IPS-18a (cell line): Measurements from ENCODE around the gene GRK6.

Source experiments
- H3K27ac ChIP-seq: one replicate; pipeline ENCODE4 v1.5.1; 2013; ENCODE audit warnings: low read length
- H3K27me3 ChIP-seq: one replicate; pipeline ENCODE4 v1.6.1; 2013; ENCODE audit warnings: mild to moderate bottlenecking, low read length; ENCODE audit not compliant: control insufficient read depth, insufficient read depth
- H3K36me3 ChIP-seq: one replicate; pipeline ENCODE4 v1.6.1; 2013; ENCODE audit warnings: low read depth, low read length; ENCODE audit not compliant: control insufficient read depth
- H3K4me1 ChIP-seq: one replicate; pipeline ENCODE4 v1.6.1; 2013; ENCODE audit warnings: low read depth, low read length; ENCODE audit not compliant: control insufficient read depth
- H3K4me3 ChIP-seq: one replicate; pipeline ENCODE4 v1.5.1; 2013; ENCODE audit warnings: low read length
- H3K9ac ChIP-seq: one replicate; pipeline ENCODE4 v1.6.1; 2013; ENCODE audit warnings: mild to moderate bottlenecking, low read length, moderate library complexity
- H3K9me3 ChIP-seq: one replicate; pipeline ENCODE4 v1.6.1; 2013; ENCODE audit warnings: low read depth, low read length; ENCODE audit not compliant: control insufficient read depth

GRK6 gene

GRCh38 chr5:177426566-177427210 is at the start of gene GRK6:
GRK6 (plus strand) TSS chr5:177426676; CDS start chr5:177426846, 170 bp downstream.
- H3K4me3 ChIP-seq: peak within 1 kb of the TSS; percentile 73
- H3K9me3 ChIP-seq: no peaks in the 10 kb centered on the region
- no peaks in the 10 kb centered on the region for H3K36me3 ChIP-seq
- peak within 1 kb of the TSS; percentile 75 for H3K27ac ChIP-seq
- peak within 1 kb of the TSS; percentile 86 for H3K9ac ChIP-seq
- H3K4me1 ChIP-seq: peaks cover 12% of the 10 kb centered on the region
- H3K27me3 ChIP-seq: no peaks in the 10 kb centered on the region

- Histone ChIP-seq H3K4me1 (peaks cover 12% of the 10 kb centered on the region), H3K9me3 (no peaks in the 10 kb centered on the region), H3K27ac (no peak overlapping the region), H3K27me3 (no peaks in the 10 kb centered on the region), H3K36me3 (no peaks in the 10 kb centered on the region), H3K9ac (no peak overlapping the region), H3K4me3 (no peak overlapping the region)
Measured at GRCh38 chr5:177377851-177378776, 48.4 kb upstream of the GRK6 start.

- Histone ChIP-seq H3K9ac (no peak overlapping the region), H3K36me3 (no peaks in the 10 kb centered on the region), H3K4me3 (no peak overlapping the region), H3K27ac (no peak overlapping the region), H3K4me1 (peaks cover 5% of the 10 kb centered on the region), H3K27me3 (no peaks in the 10 kb centered on the region), H3K9me3 (no peaks in the 10 kb centered on the region)
Measured at GRCh38 chr5:177378884-177379883, 47.3 kb upstream of the GRK6 start.

GRCh38 chr5:177380805-177381126 is 45.7 kb upstream of the GRK6 start:
- Histone ChIP-seq H3K4me3 (no peak overlapping the region), H3K4me1 (peaks cover 3% of the 10 kb centered on the region), H3K27ac (no peak overlapping the region), H3K9me3 (no peaks in the 10 kb centered on the region), H3K36me3 (no peaks in the 10 kb centered on the region), H3K27me3 (no peaks in the 10 kb centered on the region), H3K9ac (no peak overlapping the region)

GRCh38 chr5:177382423-177383029 is 44.0 kb upstream of the GRK6 start:
- no peaks in the 10 kb centered on the region for H3K9me3 ChIP-seq
- H3K4me1 ChIP-seq: peaks cover 3% of the 10 kb centered on the region
- H3K9ac ChIP-seq: no peak overlapping the region

GRCh38 chr5:177383181-177383580 is 43.3 kb upstream of the GRK6 start:
- Histone ChIP-seq H3K9me3 (no peaks in the 10 kb centered on the region), H3K4me3 (no peak overlapping the region), H3K27me3 (no peaks in the 10 kb centered on the region), H3K9ac (no peak overlapping the region), H3K36me3 (no peaks in the 10 kb centered on the region), H3K4me1 (no peaks in the 10 kb centered on the region), H3K27ac (no peak overlapping the region)

More at GRCh38 chr5:177382423-177383029, 44.0 kb upstream of the GRK6 start:
- Histone ChIP-seq H3K27ac (no peak overlapping the region), H3K27me3 (no peaks in the 10 kb centered on the region), H3K36me3 (no peaks in the 10 kb centered on the region), H3K4me3 (no peak overlapping the region)

- H3K36me3 ChIP-seq: no peaks in the 10 kb centered on the region
- H3K27ac ChIP-seq: no peak within 1 kb of the TSS
- H3K9me3 ChIP-seq: no peaks in the 10 kb centered on the region
- H3K4me3 ChIP-seq: no peak within 1 kb of the TSS
- peaks cover 5% of the 10 kb centered on the region for H3K27me3 ChIP-seq
- no peaks in the 10 kb centered on the region for H3K4me1 ChIP-seq
- H3K9ac ChIP-seq: no peak within 1 kb of the TSS
Measured at GRCh38 chr5:177384134-177384533, 42.3 kb upstream of the GRK6 start, which contains the start of gene SLC34A1. SLC34A1 (plus strand) TSS chr5:177384434; CDS start chr5:177385742, 1,308 bp downstream.

GRCh38 chr5:177385720-177386119 is 40.8 kb upstream of the GRK6 start:
- no peak overlapping the region for H3K4me3 ChIP-seq
- H3K9me3 ChIP-seq: no peaks in the 10 kb centered on the region
- H3K9ac ChIP-seq: no peak overlapping the region
- H3K27ac ChIP-seq: no peak overlapping the region
- no peaks in the 10 kb centered on the region for H3K36me3 ChIP-seq
- peaks cover 17% of the 10 kb centered on the region for H3K27me3 ChIP-seq
- H3K4me1 ChIP-seq: no peaks in the 10 kb centered on the region

GRCh38 chr5:177386542-177386941 is 39.9 kb upstream of the GRK6 start:
- Histone ChIP-seq H3K9ac (no peak overlapping the region), H3K36me3 (no peaks in the 10 kb centered on the region), H3K27me3 (peaks cover 17% of the 10 kb centered on the region), H3K4me1 (no peaks in the 10 kb centered on the region), H3K27ac (no peak overlapping the region), H3K9me3 (no peaks in the 10 kb centered on the region), H3K4me3 (no peak overlapping the region)

- Histone ChIP-seq H3K9me3 (no peaks in the 10 kb centered on the region), H3K4me1 (no peaks in the 10 kb centered on the region), H3K9ac (no peak overlapping the region), H3K27ac (no peak overlapping the region), H3K36me3 (no peaks in the 10 kb centered on the region), H3K27me3 (peaks cover 17% of the 10 kb centered on the region), H3K4me3 (no peak overlapping the region)
Measured at GRCh38 chr5:177387405-177387804, 39.1 kb upstream of the GRK6 start.
